GM19328 (cell line): ENCODE measurements around the gene XPNPEP1.

ENCODE experiments used
- ATAC-seq: cut with Tn5 transposase; IDR thresholded peaks from one replicate; pipeline ENCODE4 v1.9.1; 2021; ENCODE audit warnings: mild to moderate bottlenecking, moderate library complexity; ENCODE audit not compliant: unreplicated experiment

XPNPEP1 gene

DNA sequence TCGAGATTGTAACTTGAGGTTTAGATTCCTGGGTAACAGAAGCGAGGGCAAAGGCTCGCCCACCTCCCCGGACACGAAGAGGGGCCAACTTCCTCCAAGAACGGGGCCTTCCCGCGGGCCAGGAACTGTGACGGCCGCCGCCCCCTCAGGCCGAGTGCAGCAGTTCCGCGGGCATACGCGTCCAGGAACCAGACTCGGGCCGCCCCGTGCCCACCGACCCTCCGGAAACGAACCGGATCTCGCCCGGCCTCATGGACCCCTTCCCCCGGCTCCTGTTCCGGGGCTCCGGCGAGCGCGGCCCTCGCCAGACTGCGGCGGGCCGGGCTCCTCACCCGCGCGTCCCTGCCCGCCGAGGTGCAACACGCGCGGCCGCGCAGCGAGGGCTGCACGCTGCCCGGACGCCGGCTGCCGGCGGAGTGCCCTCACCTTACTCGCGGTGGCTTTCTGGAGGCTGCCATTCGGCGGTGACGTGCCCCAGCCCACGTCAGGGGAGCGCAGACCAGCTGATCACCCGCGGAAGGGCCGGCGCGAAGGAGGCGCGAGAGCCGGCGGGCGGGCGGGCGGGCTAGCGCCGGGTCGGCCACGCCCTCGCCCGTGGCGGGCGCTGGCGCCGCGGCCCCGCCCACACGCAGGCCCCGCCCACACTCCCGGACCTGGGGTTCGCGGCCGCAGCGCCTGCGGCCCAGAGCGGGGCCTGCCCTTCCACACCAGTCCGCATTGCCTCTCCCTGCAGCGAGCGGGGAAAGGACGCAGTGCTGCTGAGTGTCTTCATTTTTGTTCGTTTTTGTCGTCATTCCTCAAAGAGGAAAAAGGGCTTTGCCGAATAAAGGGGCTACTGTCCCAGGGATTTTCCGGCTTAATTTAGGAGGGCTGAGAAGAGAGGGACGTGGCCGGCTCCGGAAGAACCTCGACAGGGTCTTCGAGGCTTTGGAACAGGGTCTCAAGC is at the start of gene XPNPEP1:
Gene XPNPEP1, minus strand, starts transcription at position 536 of the 946 bp plus-strand sequence. Its CDS starts 78 bp downstream, at position 458.
- peak; percentile 96 for ATAC-seq

DNA sequence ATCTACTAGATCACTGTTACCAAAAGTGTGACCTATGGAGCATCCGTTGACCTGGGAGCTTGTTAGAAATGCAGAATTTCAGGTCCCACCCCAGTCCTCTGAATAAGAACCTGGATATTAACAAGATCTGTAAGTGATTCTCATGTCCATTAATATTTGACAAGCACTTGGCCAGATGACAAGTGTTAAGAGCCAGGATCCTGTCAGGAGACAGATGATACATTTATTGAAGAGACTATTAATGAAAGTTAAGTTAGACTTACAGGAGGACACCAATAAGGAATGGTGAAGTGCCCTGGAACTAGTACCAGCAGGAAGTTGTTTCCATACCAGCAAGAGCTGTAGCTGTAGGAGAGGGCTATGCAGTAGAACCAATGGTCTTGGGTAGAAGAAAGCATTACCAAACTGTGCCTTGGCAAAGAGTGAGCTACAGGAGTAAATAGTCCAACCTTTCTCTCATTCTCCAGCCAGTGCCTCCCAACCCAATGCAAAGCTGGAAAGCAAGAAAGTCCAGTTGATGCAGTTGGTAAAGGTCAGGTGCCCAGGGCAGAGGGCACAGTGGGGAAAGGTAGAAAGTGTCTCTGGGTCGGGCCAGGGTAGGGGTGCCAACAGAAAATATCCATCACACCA is 49.2 kb upstream of the XPNPEP1 start:
- ATAC-seq, result no peak

DNA sequence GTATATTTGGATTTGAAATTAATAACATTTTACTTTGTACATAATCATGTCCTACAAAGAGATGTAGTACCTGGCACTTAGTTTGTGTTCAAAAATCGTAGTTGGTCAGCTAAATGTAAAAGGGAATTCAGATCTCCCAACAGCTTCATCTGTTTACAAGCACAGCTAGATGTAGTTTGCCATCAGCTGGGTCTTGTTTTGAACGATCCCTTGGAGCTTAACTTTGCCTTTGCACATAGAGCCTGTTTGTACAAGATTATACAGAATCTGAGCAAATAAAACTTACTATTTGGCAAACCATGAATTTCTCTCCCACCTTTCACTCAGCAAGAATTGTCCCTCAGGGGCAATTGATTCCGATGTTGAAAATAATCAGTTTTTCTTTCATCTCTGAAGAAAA is 48.3 kb upstream of the XPNPEP1 start:
- no peak for ATAC-seq

DNA sequence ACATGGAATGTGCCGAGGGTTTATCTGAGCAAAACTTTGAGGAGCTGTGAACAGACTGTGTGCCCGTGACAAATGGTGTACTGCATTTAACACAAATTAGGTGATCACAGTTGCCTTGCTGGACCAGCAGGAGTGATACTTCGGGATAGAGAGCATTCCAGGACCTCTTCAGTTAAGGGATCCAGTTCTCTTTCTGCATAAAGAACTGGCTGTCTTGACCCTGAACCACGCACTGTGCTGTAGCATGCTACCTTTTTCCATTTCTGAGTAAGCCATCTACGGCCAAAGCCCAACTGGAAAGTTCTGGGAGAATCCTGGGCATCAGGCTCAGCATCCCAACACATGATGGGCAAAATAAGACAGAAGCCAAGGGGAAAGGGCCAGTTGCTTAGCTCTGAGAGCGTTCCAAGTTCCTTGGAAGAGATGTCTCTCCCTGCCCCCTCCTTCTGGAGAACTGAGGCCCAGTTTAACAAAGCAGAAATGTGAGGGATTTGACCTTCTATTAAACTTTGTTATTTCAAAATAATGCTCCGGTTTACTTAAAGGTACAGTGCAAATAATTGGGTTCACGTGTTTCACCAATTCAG is 46.5 kb upstream of the XPNPEP1 start:
- ATAC-seq, result no peak

DNA sequence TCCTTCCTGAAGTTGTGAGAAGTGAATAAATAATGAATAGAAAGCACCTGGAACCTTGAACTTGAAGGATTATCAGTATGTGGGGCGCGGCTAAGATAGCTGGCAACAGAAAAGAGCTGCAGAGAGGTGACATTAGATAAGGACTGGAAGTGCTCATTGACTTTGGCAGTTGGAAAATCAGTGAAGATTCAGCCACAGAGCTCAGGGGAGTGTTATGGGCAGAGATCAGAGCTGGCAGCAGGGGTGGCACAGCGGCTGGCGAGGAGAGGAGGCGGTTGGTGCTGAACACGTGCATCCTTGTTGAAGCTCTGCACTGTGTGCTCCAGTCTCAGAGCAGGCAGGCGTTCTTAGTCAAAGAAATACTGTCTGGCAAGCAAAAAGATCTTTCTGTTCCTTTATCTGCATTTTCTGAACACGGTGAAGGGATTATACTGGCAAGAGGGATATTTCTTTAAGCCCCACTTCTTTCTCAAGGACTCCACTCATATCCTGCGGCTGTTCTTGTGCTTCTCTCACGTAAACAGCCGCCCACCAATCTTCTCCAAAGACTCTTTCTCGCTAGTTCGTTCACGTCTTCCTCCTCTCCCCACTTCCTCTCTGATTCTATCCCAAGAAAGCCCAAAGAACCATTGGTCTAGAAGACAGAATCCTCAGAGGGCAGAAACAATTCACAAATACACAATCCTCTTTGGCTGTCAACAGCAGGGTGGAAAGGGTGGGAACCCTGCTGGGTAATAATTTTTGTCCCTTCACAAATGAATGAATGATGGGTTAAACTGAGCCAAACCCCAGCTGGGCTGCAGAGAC is 45.8 kb upstream of the XPNPEP1 start:
- no peak for ATAC-seq

DNA sequence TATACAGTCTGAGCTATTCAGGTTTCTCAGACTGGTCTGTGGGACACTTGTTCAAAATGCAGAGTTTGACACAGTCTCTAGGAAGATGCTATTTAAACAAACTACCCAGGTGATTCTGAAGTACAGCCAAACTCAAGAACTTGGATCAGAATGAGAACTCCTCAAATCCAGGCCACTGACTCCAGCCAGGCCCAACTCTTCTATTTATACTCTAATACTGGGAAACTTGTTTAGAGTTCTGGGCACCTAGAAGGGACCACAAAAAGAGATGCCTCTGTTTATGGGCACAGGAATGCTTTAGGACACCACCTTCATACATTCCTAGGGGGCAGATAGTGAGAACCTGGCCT is 44.4 kb upstream of the XPNPEP1 start:
- ATAC-seq, result no peak

DNA sequence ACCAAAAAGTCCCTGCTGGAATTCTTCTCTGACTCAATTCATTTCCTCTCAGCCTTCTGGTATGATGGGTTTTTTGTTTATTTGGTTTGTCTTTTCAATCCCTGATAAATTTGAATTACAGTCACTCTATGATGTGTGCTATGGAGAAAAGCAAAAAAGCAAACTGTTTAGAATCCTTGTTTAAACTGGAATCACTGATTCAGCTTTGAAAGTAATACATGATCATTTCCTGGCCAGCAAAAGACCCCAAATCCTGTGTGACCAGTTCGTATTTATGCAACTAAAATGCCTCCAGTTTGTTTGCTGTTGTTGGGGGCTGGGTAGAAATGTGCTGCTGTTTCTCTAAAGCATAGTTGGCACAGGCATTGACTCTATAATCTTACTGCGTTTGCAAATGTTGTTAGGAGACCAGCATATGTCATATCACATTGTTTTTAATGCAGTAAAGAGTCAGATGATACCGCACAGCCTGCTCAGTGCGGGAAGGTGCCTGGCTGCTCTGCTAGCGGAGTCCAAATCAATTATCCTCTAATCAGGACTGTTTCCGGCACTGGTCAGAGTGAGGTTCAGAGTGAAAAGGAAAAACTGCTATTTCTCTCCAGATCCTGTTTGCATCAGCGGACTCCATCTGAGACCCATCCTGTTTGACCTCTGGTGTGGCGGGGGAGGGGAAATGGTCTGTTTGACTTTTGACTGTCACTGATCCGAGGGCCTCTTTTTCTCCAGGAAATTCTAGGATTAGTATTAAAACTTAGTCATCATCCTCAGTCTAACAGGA is 43.8 kb upstream of the XPNPEP1 start:
- ATAC-seq, result no peak

DNA sequence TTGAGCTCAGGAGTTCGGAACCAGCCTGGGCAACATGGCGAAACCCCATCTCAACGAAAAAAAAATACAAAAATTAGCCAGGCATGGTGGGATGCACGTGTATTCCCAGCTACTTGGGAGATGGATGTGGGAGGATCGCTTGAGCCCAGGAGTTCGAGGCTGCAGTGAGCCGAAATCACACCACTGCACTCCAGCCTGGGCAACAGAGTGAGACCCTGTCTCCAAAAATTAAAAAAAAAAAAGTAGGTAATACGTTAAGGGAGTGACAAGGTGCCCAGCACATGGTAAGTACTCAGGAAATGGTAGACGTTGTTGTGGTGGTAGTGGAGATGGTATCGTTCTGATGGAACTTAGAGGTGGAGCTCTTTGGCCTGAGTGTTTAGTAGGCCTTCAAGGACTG is 41.0 kb upstream of the XPNPEP1 start:
- ATAC-seq, result no peak

DNA sequence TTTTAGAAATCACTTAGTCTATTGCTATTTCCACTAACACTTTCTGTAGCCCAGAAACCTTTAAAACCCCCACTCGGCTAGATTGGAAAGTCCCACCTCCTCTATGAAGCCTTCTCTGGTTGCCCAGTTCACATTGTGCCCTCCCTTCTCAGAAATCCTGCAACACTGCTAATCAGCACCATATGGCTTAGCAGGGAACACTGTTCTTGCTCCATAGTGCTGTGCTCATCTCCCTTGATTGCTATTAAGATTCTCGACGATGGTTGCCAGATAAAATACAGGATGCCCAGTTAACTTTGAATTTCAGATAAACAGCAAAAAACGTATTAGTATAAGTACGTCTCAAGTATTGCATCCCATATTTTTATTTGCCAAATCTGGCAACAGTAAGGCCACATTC is 40.1 kb upstream of the XPNPEP1 start:
- no peak for ATAC-seq

DNA sequence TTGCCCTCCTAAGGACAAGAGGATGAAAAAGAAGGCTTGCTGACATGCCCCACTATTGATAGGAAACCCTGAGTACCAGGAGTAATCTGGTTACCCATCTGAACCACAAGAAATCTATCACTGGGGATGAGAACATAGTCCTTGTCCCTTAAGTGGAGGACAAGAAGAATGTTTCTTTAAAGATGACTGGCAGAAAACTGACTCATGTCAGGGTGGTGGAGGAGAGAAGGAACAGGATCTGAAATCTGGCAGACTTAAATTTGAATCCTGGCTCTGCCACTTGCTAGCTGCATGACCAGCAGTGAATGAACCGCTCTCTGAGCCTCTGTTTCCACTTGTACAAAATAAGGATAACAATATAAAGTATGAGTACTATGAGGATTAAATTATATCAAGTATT is 38.9 kb upstream of the XPNPEP1 start:
- ATAC-seq, result no peak

DNA sequence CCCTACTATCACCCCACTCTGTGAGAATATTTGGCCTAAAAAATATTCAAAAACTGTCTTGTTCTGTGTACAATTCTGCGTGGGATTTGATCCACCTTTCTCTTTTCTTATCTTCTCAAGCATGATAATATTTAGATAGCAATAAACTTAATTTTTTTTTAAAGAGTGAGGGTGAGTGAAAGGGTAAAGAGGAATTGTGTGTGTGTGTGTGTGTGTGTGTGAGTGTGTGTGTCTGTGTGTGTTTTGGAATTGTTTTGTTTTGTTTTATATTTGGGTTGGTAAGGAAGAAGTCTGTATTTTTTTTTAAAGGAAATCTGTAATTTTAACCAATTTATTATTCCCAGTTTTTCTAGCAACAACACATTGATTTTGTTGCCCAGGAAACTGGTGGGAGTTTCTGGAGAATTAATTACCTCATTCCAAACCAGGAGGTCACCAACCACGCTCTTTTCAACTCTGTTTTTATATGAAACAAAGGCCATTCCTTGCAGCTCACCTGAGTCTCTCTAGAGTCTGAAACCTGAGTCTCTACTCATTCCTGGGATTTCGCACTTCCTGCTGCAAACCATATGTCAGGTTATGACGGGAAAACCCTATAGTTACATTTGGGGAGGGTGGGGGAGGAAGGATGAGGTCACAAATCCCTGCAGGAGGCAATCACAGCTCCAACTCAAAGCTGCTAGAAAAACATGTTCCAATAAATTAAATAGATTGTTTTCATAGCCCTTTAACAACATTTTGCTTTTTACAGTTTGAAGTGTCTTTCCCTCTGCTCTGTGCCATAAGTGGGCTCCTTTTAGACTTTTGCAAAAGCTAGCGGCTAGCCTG is 38.1 kb upstream of the XPNPEP1 start:
- ATAC-seq, result no peak

DNA sequence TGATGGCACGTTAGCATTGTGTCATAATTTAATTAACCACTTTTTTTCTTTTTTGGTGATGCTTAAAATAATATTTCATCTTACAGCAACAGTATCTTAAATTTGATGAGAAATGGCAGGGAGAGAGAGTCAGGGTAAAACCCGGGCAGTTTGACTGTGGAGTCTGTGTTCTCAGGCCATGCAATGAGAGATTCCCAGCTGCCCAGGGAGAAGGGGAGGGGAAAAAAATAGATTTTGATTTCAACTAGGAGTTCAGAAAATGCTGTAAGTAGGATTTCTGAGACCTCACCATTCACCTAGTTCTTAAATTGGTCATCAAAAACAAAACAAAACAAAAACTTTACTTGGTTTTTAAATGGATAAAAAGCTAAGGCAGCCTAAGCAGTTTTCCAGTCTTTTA is 37.4 kb upstream of the XPNPEP1 start:
- ATAC-seq, result no peak

DNA sequence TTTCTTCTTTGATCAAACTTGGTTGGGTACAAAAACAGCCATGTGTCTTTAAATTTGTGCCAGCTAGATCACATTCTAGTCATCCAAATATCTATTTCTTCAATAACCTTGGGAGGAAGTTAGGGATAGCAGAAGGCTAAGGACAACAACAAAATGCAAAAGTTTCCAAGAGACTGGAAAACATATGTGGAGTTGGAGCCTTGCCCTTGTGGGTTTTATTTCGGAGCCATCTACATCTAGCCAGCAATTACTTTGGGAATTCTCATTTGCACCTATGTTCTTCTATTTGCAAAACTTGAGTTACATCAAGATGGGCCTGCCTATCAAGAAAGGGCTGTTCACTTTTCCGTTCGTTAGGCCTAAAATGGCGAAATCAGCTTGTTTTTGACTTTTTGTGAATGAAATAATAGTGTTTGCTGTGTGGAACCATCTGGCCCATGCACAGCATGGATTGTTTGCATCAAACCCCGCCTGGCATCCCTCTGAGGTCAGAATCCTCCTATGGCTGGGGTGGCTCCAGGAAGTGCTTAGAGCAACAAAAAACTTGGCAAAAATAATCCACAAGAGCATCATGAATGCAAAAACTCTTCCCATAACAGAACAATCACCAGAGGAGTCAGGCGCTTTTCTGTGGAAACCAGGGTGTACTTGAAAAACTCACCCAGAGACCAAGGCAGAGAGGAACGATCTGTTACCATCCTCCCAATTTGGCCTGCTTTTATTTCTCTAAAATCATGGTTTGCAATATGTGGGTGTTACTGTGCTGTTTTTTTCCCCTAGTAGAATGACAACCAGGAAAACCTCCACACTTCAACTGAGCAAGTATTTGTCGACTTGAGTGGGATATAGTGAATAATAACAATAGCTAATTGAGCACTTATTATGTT is 36.2 kb upstream of the XPNPEP1 start:
- ATAC-seq, result no peak

DNA sequence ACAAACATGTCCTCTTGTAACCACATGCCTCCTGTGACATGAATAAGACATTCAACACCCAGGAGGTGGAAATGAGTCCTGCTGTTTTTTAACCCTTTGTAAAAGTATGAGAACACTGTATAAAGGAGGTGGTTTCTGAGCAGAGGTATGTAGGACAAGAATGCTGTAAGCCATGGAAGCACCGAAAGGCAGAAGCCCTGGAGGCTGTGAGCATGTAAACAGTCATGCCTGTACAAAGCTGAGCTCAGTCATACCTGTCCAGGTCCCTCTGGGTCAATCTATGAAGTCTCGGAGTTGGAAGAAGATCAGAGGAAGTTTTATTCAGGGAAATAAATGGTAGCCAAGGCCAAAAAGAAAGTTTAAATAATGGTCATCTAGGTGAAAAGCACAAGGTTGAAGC is 34.7 kb upstream of the XPNPEP1 start:
- ATAC-seq, result no peak

DNA sequence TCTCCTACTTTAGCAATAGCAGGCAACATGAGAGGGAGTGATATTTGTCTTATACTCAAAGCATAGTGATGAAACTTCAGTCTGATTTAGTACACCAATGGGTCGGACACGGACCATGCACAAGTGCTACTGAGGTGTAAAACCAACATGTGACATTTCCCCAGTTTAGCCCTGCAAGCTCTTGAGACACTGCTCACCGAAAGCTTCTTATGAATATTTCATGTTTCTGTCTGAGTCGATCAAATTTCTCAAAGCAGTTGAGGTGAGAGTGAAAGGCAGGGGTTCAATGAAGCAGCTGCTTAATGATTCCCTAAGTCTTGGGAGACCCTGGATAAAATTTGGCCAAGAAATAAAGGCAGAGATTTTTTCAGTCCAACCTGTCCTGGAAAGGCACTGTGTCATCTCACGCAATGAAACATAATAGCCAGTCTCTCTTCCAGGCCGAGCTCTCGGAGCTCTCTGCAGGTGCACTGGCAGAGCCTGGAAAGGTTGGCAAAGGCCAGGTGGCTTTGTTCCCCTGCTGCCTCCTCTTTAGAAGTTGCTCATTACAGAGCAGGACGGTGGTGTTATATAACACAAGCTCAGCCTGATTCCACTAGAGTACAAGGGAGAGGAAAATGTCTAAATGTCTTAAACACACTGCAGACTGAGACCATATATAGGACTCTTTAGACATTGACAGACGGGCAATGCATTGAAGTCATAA is 33.9 kb upstream of the XPNPEP1 start:
- ATAC-seq, result peak; percentile 96

DNA sequence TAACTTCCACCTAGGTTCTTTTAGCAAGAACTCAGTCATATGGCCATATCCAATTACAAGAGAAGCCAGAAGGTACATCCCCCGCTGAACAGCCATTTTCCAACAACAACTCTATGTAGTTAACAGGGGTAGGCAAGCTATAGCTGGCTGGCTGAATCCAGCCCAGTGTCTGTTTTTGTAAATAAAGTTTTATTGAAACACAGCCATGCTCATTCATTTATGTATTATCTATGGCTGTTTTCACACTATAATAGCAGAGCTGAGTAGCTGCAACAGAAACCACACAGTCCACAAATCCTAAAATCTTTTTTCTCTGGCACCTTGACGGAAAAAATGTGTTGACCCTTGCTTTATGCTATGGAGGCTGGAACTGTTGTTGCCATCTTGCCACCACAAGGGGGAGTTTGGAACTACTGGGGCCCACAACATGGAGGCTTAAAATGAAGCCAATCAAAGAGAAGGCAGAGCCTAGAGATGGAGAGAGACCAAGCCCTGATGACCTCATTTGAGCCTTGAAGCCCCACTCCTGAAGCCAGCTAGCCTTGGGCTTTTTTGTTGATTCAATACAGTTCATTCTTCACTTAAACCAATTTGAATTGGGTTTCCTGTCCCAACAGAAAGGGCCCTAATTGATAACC is 33.3 kb upstream of the XPNPEP1 start:
- peak; percentile 53 for ATAC-seq

DNA sequence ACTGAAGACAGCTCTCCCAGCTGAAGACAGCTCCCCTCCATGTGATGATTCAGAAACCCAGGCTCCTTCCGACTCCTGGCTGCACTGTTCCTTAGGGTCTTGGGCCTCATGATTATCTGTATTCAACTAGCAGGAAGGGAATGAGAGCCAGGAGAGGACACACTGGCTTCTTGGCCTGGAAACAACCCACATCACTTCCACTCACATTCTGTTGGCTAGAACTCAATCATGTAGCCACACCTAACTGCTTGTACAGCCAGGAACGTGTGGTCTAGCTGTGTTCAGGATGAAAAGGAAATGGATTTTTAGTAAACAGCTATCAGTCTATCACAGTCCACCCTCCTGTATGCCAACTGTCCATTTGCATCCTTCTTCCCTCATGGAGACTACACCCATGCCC is 30.5 kb upstream of the XPNPEP1 start:
- ATAC-seq, result no peak
